GM19467 (cell line): ENCODE results near the gene SPINK2.
A peak's percentile ranks its signal among the peaks of the same experiment; 100 is the strongest.

Source experiments
- ATAC-seq: cut with Tn5 transposase; IDR thresholded peaks from one replicate; pipeline ENCODE4 v1.9.1; 2021; ENCODE audit warnings: mild to moderate bottlenecking, moderate library complexity; ENCODE audit not compliant: unreplicated experiment

SPINK2 gene

DNA sequence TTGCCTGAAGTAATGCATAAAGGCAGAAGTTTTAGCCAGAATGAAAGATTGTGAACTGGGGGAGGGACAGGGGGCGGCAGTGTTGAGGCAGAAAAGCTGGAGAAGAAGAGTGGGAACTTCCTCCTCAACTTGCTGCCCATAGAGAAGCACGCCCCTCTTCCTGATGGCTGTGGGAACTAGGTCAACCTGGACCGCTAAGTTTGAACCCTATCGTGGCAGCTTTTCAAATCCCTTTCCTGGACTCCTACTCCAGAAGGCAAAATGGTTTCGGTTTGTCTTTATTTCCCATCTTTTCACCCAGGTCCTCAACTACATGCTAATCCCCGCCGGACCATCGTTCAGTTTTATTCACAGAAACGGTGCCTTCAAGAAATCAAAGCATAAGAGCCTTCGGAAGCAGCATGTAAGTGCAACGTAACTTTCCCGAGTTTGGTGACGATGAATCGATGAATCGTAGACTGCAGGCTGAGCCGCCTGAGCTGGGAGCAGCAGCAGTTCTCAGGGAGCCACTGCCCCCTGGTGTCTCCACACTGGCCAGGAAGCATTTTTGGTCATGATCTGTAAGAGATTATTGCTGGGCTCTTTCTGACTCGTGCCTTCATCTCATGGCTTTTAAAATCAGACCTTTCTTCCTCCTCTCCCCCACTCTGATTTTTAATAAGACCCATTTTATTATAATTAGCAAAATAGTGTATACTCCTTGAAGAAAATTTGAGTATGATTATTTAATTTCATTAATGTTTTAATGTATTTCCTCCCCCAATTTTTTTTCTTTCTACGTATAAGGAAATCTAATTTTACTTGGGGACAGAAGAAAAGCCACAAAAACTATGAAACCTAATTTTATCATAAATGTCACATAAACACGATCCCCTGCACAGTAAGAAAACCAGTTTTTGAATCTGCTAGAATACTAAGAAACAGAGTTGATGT lies 21.4 kb downstream of the SPINK2 start:
- peak; percentile 91 for ATAC-seq

DNA sequence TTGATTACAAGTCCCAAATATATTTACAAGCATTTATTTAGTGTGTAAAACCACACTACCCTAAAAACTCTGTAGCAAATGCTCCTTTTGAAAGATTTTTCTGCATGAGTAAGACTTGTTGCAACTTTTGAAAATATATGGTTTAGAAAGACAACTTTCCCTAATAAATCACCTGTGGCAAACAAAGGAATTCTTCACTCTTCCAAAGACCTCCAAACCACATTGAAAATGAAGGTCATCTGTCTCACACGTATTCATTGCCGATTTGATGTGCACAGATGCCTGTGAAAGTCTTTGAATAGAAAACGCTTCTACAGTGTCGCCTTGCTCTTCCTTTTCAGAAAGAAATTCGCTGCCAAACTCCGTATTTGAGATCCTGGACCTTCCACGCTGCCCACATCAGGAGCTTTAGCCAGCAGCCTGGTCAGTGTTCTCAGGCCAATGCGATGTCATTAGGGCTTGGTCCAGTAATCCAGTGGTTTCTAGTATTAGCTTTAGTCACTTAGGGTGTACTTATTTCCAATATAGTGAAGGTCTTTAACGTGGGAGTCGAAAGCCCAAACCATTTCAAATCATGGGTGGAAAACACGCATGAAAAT lies 22.2 kb downstream of the SPINK2 start:
- ATAC-seq: no peak

- ATAC-seq: no peak
Measured at GRCh38 chr4:56796211-56796610, 25.3 kb downstream of the SPINK2 start.

DNA sequence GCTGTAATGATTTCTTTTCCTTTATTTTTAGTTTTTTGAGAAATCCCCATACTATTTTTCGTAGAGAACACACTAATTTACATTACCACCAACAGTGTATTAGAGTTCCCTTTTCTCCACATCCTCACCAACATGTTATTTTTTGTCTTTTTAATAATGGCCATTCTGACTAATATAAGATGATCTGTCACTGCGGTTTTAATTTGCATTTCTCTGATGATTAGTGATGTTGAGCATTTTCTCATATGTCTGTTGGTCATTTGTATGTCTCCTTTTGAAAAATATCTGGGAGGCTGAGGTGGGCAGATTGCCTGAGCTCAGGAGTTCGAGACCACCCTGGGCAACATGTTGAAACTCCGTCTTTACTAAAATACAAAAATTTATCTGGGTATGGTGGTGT lies 30.2 kb downstream of the SPINK2 start:
- no peak for ATAC-seq

DNA sequence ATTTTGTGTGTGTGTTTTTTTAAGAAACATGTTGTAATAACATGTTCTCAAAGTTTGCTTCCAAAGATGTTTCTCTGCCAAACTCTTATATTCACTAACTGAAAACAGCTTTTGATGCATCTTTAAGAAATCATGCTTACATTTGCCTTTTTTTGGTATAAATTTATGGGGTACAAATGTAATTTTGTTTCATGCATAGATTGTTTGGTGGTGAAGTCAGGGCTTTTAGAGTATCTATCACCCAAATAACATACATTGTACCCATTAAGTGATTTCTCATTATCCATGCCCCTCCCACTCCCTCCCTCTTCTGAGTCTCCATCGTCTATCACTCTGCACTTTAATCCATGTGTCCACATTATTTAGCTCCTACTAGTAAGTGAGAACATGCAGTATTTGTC lies 30.8 kb downstream of the SPINK2 start:
- ATAC-seq: no peak

- ATAC-seq: no peak
Measured at GRCh38 chr4:56788081-56788480, 33.4 kb downstream of the SPINK2 start.

- ATAC-seq: no peak
Measured at GRCh38 chr4:56787380-56787779, 34.1 kb downstream of the SPINK2 start.

DNA sequence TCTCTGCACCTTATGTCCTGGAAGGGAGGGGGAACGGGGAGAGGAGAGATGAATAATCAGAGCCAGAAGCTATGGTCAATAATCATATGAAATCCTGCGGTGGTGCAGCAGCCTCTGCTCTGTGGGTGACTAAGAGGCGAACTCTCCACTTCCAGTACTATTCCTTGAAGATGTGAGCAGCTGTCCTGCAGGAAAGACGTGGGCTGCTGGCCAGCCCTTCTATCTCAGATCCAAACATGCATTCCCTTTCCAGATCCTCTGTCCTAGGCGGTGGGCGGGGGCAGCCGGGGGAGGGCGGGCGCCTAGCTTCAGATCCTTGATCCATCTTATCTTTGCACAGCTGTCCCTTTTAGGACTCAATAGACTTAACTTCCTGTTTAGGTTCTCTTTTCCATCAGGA lies 34.5 kb downstream of the SPINK2 start:
- no peak for ATAC-seq

DNA sequence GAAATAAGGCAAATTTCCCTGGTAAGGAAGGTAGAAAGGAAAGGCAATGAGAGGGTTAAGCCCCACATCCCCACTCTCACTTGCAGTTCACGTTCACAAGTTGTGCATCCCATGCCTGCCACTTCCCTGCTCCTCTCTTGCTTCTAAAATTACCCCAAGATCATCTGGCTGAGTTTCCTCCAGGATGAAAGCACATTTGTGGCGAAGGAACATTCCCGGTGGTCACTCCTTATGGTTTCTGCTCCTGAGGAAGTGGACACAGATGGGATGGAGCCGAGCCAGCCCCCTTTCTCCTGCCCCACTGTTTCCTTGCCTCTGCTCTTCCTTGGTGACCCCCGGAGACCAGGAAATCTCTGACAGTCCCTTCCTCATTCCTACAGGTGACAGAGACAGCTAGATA lies 37.5 kb downstream of the SPINK2 start:
- no peak for ATAC-seq

- ATAC-seq: no peak
Measured at GRCh38 chr4:56782019-56782418, 39.5 kb downstream of the SPINK2 start.

- ATAC-seq: no peak
Measured at GRCh38 chr4:56773346-56773745, 48.2 kb downstream of the SPINK2 start.

GRCh38 chr4:56772134-56772533 lies 49.4 kb downstream of the SPINK2 start:
- no peak for ATAC-seq

DNA sequence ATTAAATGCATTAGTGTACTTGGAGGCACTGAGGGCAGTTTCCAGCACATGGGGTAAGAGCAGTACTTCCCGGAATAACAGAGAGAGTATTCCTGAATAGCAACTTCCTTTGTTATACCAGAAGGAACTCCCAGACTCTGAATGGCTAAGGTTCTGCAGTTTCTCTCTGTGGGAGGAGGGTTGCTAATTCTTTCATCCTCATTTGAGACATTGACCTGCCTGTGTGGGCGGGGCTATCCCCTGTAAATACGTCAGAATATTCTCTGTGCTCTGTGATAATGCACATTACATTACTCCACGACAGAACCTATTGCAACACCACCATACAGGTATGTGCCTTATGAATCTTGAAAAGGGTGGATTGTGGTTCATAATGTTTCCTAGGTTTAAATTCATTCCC lies 52.7 kb downstream of the SPINK2 start:
- ATAC-seq: no peak

GRCh38 chr4:56768316-56768715 lies 53.2 kb downstream of the SPINK2 start:
- ATAC-seq: no peak

GRCh38 chr4:56767567-56767966 lies 53.9 kb downstream of the SPINK2 start:
- no peak for ATAC-seq

DNA sequence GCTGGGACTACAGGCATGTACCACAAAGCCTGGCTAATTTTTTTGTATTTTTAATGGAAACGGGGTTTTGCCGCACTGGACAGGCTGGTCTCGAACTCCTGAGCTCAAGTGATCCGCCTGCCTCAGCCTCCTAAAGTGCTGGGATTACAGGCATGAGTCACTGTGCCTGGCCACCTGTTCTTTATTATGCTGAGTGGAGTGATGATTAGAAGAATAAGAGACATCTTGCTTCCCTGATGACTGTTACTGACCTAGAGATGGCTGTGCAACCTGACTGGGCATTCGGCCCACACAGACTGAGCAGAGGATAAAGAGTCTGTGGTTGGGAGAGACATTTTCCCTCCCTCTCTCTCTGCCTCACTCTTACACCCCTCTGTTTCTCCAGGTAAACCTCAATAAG lies 56.7 kb downstream of the SPINK2 start:
- ATAC-seq: no peak

DNA sequence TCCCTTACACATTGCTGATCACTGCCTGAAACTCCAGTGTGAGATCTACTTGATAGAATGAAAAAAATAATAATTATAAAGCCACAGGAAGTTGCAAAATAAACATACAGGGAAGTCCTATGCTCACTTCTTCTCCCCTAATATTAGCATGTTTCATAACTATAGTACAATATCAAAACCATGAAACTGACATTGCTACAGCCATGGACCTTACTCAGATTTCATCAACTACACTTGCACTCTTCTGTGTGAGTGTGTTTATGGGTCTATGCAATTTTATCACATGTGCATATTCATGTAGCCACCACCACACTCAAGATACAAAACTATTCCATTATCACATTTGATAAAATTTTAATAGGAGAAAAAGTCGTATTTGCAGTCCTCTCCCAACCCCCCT lies 57.3 kb downstream of the SPINK2 start:
- ATAC-seq: no peak

GRCh38 chr4:56762484-56763250 lies 58.8 kb downstream of the SPINK2 start:
- ATAC-seq: no peak

DNA sequence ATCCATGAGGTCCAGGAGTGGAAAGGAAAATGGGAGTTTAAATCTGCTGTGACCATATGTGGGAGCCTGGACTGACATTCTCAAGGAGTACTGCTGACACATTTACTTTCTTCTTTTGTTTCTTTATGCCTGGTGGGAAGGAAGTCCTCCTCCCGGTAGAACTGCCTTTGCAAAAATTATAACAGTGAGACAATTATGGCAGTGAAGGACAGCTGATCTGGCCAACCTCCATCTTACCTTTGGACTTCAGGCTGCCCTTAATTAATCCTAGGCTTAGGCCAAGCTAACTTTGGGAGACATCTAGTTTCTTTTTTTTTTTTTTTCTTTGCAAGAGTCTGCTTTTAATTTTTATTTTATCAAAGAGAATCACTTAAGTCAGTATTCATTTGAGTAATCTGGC lies 61.3 kb downstream of the SPINK2 start:
- no peak for ATAC-seq
